ENCODE results near the gene NES.
A peak's percentile ranks its signal among the peaks of the same experiment; 100 is the strongest.

NES gene

DNA sequence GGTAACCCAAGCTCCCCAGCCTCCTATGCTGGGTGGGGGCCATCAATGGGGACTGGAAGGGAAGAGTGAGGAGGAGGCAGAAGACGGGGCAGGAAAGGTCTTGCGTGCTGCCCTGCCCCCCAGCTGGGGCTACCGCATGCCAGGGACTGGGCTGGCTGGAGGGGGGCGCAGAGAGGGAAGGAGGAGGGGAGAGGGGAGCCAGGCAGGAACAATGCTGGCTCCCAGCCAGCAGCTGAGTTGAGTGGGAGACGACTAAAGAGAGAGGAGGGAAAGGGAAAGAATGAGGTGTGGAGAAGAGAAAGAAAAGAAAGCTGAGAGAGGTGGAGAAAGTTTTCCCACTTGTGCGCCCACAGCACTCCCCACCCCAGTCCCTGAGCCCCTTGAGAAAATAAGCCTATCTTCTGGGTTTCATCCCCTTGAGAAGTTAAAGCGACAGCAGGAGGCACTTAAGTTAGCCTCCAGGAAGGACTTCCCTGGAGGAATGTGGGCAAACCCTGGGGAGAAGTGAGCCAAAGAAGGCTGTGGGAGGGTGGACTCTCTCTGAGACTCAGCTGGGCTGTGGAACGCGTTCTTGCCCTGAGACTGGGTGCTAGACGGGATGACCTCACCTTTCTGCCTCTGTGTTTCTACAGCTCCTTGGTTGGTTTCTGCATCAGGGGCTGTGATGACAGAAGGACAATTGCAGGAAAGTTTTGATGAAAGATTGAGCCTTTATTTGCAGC is 12.9 kb upstream of the NES start:
- TF ChIP-seq, protein P1, sequence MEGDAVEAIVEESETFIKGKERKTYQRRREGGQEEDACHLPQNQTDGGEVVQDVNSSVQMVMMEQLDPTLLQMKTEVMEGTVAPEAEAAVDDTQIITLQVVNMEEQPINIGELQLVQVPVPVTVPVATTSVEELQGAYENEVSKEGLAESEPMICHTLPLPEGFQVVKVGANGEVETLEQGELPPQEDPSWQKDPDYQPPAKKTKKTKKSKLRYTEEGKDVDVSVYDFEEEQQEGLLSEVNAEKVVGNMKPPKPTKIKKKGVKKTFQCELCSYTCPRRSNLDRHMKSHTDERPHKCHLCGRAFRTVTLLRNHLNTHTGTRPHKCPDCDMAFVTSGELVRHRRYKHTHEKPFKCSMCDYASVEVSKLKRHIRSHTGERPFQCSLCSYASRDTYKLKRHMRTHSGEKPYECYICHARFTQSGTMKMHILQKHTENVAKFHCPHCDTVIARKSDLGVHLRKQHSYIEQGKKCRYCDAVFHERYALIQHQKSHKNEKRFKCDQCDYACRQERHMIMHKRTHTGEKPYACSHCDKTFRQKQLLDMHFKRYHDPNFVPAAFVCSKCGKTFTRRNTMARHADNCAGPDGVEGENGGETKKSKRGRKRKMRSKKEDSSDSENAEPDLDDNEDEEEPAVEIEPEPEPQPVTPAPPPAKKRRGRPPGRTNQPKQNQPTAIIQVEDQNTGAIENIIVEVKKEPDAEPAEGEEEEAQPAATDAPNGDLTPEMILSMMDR (conservative IDR thresholded peaks at IDR 0.05; ENCODE audit: low read length) = no peak
- peak overlapping the region; percentile 20 for H3K4me3 ChIP-seq (ENCODE audit: low read length)
- DNase-seq (ENCODE audit: low read depth) = peak; percentile 33

- TF ChIP-seq, protein P1 (conservative IDR thresholded peaks at IDR 0.05; ENCODE audit: low read length) = peak; percentile 89
- H3K4me3 ChIP-seq (ENCODE audit: low read length) = peak overlapping the region; percentile 52
- DNase-seq (ENCODE audit: low read depth) = peak; percentile 75
Observed at GRCh38 chr1:156689035-156689952, 12.1 kb upstream of the NES start.

GRCh38 chr1:156684227-156684782 is 7.1 kb upstream of the NES start:
- H3K4me3 ChIP-seq (ENCODE audit: low read length) = no peak overlapping the region
- DNase-seq (ENCODE audit: low read depth) = peak; percentile 46
- TF ChIP-seq, protein P1 (conservative IDR thresholded peaks at IDR 0.05; ENCODE audit: low read length) = no peak

DNA sequence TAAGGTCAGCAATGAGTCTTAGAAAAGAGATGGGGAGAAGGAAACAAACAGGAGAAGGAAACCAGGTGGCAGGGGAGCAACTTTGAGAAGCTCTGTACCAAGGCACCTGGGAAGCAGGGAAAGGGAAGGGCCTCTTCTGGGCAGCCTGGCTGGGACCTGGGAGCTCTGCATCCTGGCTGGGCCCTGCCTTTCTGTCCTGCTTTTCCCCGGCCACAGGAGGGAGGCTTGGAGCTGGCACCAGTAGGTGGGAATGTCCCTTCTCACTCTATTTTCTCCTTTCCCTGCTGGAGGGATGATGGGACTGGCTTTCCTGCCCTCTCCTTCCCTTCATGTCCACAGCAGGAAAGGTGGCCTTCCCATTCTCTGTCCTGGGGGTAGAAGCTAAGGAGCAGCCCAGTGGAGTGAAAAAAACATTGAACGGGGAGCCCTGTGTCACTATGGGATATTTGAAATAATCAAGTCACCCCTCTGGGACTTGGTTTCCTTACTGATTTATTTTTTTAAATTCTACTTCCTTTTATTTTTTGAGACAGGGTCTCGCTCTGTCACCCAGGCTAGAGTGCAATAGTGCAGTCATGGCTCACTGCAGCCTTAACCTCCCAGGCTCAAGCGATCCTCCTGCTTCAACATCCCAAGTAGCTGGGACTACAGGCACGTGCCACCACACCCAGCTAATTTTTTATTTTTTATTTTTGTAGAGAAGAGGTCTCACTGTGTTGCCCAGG is 5.1 kb upstream of the NES start:
- H3K4me3 ChIP-seq (ENCODE audit: low read length) = no peak overlapping the region
- no peak for DNase-seq (ENCODE audit: low read depth)
- TF ChIP-seq, protein P1 (conservative IDR thresholded peaks at IDR 0.05; ENCODE audit: low read length) = peak; percentile 4; the same call in 1 of the 2 replicates

DNA sequence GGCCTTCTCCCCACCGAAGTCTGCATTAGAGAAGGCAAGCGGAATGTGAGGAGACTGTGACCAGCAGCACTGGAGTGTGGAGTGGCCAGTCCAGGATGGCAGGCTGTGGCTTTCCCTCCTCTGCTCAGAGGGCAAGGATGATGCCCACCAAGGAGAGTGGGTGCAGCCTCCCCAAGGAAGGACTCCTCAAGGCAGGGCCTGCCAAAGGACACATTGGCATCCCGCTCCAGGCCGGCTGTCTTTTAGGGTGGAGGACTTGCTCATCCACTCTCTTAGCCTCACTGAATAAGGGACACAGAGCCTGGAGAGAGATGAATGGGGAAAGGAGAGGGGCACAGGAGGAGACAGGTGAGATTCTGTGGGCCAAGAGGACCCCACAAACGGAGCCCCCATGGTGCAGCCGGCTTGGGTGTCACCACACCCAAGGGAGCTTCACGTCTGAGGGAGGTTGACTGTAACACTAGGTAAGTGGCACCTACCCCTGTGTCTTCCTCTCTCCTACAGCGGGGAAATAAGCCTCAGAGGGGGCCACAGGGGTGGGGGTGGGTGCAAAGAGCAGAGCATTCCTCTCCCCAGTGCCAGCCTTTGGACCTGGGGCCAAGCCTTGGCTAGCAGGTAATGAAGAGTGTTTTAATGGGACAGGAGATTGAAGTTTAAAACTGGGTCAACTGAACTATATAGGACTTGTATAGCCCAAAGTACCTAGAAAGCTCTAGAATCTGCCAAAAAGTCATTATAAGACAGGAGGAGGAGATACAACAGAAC is 4.2 kb upstream of the NES start:
- TF ChIP-seq, protein P1 (conservative IDR thresholded peaks at IDR 0.05; ENCODE audit: low read length) = no peak
- no peak for DNase-seq (ENCODE audit: low read depth)
- no peak overlapping the region for H3K4me3 ChIP-seq (ENCODE audit: low read length)

GRCh38 chr1:156680056-156680455 is 2.8 kb upstream of the NES start:
- DNase-seq (ENCODE audit: low read depth) = no peak
- TF ChIP-seq, protein P1 (conservative IDR thresholded peaks at IDR 0.05; ENCODE audit: low read length) = no peak
- H3K4me3 ChIP-seq (ENCODE audit: low read length) = no peak overlapping the region

All from AG10803 (cell line).